Glutamatergic neuron (in vitro differentiated cells): ENCODE results near the gene CLTCL1. TPM values are rescaled to one million over a fixed set of nuclear protein-coding genes. Genes with fewer than 3 reads are reported as not detected.

Source experiments
- DNase-seq: peaks from one replicate; pipeline ENCODE4 v3.0.0; 2022
- H3K27ac Mint-ChIP-seq: one replicate; pipeline ENCODE4 v1.8.0; 2020; ENCODE audit warnings: mild to moderate bottlenecking, mixed read lengths, inconsistent platforms; ENCODE audit not compliant: unreplicated experiment
- H3K27me3 Mint-ChIP-seq: one replicate; pipeline ENCODE4 v1.8.0; 2020; ENCODE audit warnings: mild to moderate bottlenecking, moderate library complexity, mixed read lengths, inconsistent platforms; ENCODE audit not compliant: unreplicated experiment
- H3K36me3 Mint-ChIP-seq: one replicate; pipeline ENCODE4 v1.8.0; 2020; ENCODE audit warnings: mild to moderate bottlenecking, mixed read lengths, inconsistent platforms; ENCODE audit not compliant: unreplicated experiment
- H3K4me1 Mint-ChIP-seq: one replicate; pipeline ENCODE4 v1.8.0; 2020; ENCODE audit warnings: mild to moderate bottlenecking, low read depth, mixed read lengths, inconsistent platforms; ENCODE audit not compliant: unreplicated experiment
- H3K4me3 Mint-ChIP-seq: one replicate; pipeline ENCODE4 v1.8.0; 2020; ENCODE audit warnings: mild to moderate bottlenecking, mixed read lengths, inconsistent platforms; ENCODE audit not compliant: unreplicated experiment
- H3K9me3 Mint-ChIP-seq: one replicate; pipeline ENCODE4 v1.8.0; 2020; ENCODE audit warnings: mild to moderate bottlenecking, moderate library complexity, mixed read lengths, inconsistent platforms; ENCODE audit not compliant: unreplicated experiment
- CTCF ChIP-seq: fragments of 200-600 bp; sonication (generic); IDR thresholded peaks from one replicate; pipeline ENCODE4 v1.5.0; 2021; ENCODE audit not compliant: partially characterized antibody, unreplicated experiment
- total RNA-seq: library from RNA; stranded (reverse); fragmentation: NEBNext Ultra II Directional; extraction: Animal tissue kit (Norgen Biotek cat#: 25700); gene quantifications from one replicate; pipeline ENCODE4 v1.2.1, GENCODE V29; 2021; ENCODE audit not compliant: unreplicated experiment

CLTCL1 gene
- total RNA-seq, 1 donor from 2014 or later: 11.8 TPM

DNA sequence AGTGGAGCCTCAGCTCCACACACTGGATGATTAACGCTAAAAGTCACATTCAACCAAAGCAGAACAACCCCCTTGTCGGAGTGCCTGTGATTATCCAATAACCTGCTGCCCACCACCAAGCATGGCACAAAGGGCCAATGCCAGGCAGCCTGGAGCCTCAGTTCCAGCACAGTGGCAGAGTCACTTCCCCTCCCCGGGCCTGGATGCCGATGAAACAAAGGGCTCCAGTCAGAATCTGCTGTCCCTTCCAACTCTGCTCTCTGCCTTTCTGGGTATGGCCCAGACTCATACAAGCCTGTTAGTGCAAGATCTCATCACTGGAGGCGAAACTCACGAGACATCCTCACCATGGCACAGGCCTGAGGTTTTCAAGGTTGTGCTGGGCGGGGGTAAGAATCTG is 52.1 kb downstream of the CLTCL1 start:
- no peak for DNase-seq
- H3K4me3 Mint-ChIP-seq: no peak overlapping the region
- H3K9me3 Mint-ChIP-seq: no peaks in the 10 kb centered on the region
- H3K36me3 Mint-ChIP-seq: no peaks in the 10 kb centered on the region
- TF ChIP-seq CTCF: no peak
- no peaks in the 10 kb centered on the region for H3K27me3 Mint-ChIP-seq
- H3K4me1 Mint-ChIP-seq: no peaks in the 10 kb centered on the region
- no peak overlapping the region for H3K27ac Mint-ChIP-seq

DNA sequence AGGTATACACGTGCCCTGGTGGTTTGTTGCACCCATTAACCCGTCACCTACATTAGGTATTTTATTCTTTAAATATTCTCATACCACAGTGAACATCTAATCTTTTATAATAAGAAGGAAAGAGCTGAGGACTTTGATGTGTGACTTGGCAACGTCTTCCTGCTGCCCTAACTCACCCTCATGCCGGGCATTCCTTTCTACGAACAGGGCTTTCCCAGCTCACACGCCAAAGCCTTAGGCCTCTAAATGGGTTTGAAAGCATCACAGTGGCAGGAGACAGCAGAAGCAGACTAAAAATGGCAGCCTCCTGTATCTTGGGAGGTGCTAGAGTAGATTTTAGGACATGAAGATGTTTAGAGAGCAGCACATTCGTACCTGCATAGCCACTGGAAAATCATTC is 52.6 kb downstream of the CLTCL1 start:
- Mint-ChIP-seq H3K4me3 (no peak overlapping the region), H3K36me3 (no peaks in the 10 kb centered on the region), H3K4me1 (no peaks in the 10 kb centered on the region), H3K27ac (no peak overlapping the region), H3K9me3 (no peaks in the 10 kb centered on the region), H3K27me3 (no peaks in the 10 kb centered on the region)
- no peak for DNase-seq
- no peak for TF ChIP-seq CTCF

DNA sequence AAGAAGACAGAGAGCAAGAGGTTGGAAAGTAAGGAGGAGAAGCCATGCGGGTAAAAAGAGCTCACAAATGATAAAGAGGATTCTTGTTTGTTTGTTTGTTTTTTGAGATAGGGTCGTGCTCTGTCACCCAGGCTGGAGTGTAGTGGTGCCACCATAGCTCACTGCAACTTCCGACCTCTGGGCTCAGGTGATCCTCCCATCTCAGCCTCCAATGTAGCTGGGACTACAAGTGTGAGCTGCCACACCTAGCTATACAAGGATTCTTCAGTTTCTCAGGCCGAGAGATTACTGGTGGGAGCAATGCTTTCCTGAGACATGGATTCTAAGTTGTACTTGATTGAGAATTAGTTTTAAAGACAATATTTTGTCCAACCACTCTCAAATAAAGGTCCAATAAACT is 55.6 kb downstream of the CLTCL1 start:
- Mint-ChIP-seq H3K4me3 (no peak overlapping the region), H3K36me3 (peaks cover 10% of the 10 kb centered on the region), H3K9me3 (no peaks in the 10 kb centered on the region), H3K27me3 (no peaks in the 10 kb centered on the region), H3K4me1 (no peaks in the 10 kb centered on the region), H3K27ac (no peak overlapping the region)
- no peak for DNase-seq
- TF ChIP-seq CTCF: no peak

- Mint-ChIP-seq H3K4me1 (no peaks in the 10 kb centered on the region), H3K27me3 (no peaks in the 10 kb centered on the region), H3K36me3 (peaks cover 10% of the 10 kb centered on the region), H3K9me3 (no peaks in the 10 kb centered on the region), H3K4me3 (no peak overlapping the region), H3K27ac (no peak overlapping the region)
- no peak for DNase-seq
- TF ChIP-seq CTCF: no peak
These were observed 57.2 kb downstream of the CLTCL1 start for GRCh38 chr22:19234126-19234896.

DNA sequence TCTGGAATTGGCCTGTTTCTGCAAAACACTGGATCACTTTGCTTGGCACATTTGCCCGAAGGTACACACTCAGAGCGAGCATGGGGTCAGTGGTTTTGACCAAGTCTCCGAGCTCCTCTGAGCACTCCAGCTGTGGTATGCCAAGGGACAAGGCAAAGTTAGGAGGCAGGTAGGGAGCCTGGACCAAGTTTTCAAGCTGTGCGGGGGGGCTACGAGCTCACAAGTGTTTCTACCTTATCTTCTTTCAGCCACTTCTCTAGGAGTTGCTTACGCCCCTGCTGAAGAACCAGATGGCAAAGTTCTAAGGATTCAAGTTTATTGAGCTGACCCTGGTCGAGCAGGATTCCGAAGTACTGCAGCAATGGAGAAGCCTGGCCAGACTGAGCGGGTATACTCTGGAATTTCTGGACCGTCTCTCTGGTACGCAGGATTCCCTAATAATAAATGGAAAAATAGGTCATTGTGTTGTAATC is 58.3 kb downstream of the CLTCL1 start:
- Mint-ChIP-seq H3K4me3 (no peak overlapping the region), H3K36me3 (peaks cover 10% of the 10 kb centered on the region)

More for the DNA sequence above, 58.3 kb downstream of the CLTCL1 start:
- no peaks in the 10 kb centered on the region for H3K27me3 Mint-ChIP-seq
- no peak for DNase-seq
- TF ChIP-seq CTCF: no peak
- H3K27ac Mint-ChIP-seq: no peak overlapping the region
- no peaks in the 10 kb centered on the region for H3K4me1 Mint-ChIP-seq
- no peaks in the 10 kb centered on the region for H3K9me3 Mint-ChIP-seq
